Measurements from ENCODE around the gene MAGEA2B. TPM values are rescaled to one million over a fixed set of nuclear protein-coding genes. Genes with fewer than 3 reads are reported as not detected.
"Not testable (repeated sequence)": the region's sequence is repeated elsewhere in the genome, so short reads cannot be mapped to it uniquely, and the experiment has no call there.

Gene MAGEA2B, protein sequence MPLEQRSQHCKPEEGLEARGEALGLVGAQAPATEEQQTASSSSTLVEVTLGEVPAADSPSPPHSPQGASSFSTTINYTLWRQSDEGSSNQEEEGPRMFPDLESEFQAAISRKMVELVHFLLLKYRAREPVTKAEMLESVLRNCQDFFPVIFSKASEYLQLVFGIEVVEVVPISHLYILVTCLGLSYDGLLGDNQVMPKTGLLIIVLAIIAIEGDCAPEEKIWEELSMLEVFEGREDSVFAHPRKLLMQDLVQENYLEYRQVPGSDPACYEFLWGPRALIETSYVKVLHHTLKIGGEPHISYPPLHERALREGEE
- total RNA-seq: not detected

DNA sequence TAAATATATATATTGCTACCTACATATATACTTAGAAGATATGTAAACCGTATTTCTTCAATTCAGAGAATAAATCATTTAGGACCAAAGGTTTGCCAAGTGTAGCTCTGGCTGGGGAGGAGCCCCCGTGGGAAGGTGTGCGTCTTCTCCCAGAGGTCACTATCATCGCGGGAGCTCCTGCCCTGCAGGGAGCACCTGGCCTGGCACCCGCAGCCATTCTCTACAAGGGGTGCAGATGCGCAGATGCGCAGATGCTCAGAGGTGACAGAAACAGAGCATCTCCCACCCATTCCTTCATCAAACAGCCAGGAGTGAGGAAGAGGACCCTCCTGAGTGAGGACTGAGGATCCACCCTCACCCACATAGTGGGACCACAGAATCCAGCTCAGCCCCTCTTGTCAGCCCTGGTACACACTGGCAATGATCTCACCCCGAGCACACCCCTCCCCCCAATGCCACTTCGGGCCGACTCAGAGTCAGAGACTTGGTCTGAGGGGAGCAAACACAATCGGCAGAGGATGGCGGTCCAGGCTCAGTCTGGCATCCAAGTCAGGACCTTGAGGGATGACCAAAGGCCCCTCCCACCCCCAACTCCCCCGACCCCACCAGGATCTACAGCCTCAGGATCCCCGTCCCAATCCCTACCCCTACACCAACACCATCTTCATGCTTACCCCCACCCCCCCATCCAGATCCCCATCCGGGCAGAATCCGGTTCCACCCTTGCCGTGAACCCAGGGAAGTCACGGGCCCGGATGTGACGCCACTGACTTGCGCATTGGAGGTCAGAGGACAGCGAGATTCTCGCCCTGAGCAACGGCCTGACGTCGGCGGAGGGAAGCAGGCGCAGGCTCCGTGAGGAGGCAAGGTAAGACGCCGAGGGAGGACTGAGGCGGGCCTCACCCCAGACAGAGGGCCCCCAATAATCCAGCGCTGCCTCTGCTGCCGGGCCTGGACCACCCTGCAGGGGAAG, at the start of gene MAGEA2B:
Gene MAGEA2B (plus strand): TSS at position 814 of the 973 bp plus-strand sequence. CDS start 2,479 bp downstream, outside the sequence.
- DNase-seq (ENCODE audit: extremely low spot score); H3K9me3 ChIP-seq; H3K36me3 ChIP-seq; H3K27me3 ChIP-seq; intact Hi-C loops (cut with DNase I); H3K4me3 ChIP-seq; H3K4me1 ChIP-seq; H3K27ac ChIP-seq (replicated peaks in 1 of 4): not testable (repeated sequence)
- no CpG with 5 or more reads among the region's 35 CpGs for WGBS

DNA sequence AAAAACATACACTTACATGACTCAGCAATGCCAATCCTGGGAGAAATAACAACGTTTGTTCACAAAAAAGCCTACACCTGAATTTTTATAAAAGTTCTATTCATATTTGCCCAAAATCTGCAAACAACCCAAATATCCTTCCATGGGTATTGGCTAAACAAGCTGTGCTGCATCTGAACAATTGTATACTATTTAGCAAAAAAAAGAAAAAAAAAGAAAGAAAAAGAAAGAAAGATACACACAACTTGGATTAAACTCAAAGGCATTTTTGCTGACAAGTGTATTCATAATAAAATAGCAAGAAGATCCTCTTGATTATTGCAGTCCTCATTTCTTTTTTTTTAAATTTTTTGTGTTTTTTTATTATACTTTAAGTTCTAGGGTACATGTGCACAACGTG, 40.3 kb upstream of the MAGEA2B start:
- 84% methylated on average over 2 of the region's 2 CpGs for WGBS
- H3K36me3 ChIP-seq: no peaks in the 10 kb centered on the region
- no peaks in the 10 kb centered on the region for H3K4me1 ChIP-seq
- TF ChIP-seq POLR2AphosphoS5 (IDR thresholded peaks at IDR 0.05): no peak
- TF ChIP-seq, protein P1, sequence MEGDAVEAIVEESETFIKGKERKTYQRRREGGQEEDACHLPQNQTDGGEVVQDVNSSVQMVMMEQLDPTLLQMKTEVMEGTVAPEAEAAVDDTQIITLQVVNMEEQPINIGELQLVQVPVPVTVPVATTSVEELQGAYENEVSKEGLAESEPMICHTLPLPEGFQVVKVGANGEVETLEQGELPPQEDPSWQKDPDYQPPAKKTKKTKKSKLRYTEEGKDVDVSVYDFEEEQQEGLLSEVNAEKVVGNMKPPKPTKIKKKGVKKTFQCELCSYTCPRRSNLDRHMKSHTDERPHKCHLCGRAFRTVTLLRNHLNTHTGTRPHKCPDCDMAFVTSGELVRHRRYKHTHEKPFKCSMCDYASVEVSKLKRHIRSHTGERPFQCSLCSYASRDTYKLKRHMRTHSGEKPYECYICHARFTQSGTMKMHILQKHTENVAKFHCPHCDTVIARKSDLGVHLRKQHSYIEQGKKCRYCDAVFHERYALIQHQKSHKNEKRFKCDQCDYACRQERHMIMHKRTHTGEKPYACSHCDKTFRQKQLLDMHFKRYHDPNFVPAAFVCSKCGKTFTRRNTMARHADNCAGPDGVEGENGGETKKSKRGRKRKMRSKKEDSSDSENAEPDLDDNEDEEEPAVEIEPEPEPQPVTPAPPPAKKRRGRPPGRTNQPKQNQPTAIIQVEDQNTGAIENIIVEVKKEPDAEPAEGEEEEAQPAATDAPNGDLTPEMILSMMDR (IDR thresholded peaks at IDR 0.05): no peak
- no peak overlapping the region for H3K4me3 ChIP-seq
- H3K27ac ChIP-seq (replicated peaks in 1 of 4): no peak overlapping the region
- H3K27me3 ChIP-seq: no peaks in the 10 kb centered on the region
- intact Hi-C loops (cut with DNase I): no loop called here
- no peak for DNase-seq (ENCODE audit: extremely low spot score)
- peaks cover 0 to 6% (median 0%) of the 10 kb centered on the region in 4 donors for H3K9me3 ChIP-seq

DNA sequence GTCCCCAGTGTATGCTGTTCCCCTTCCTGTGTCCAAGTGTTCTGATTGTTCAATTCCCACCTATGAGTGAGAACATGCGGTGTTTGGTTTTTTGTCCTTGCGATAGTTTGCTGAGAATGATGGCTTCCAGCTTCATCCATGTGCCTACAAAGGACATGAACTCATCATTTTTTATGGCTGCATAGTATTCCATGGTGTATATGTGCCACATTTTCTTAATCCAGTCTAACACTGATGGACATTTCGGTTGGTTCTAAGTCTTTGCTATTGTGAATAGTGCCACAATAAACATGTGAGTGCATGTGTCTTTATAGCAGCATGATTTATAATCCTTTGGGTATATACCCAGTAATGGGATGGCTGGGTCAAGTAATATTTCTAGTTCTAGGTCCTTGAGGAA, 39.8 kb upstream of the MAGEA2B start:
- H3K9me3 ChIP-seq; DNase-seq (ENCODE audit: extremely low spot score); H3K27ac ChIP-seq (replicated peaks in 1 of 4); intact Hi-C loops (cut with DNase I); H3K36me3 ChIP-seq; H3K27me3 ChIP-seq; H3K4me3 ChIP-seq; H3K4me1 ChIP-seq: not testable (repeated sequence)
- WGBS: 82% methylated on average over 3 of the region's 3 CpGs

DNA sequence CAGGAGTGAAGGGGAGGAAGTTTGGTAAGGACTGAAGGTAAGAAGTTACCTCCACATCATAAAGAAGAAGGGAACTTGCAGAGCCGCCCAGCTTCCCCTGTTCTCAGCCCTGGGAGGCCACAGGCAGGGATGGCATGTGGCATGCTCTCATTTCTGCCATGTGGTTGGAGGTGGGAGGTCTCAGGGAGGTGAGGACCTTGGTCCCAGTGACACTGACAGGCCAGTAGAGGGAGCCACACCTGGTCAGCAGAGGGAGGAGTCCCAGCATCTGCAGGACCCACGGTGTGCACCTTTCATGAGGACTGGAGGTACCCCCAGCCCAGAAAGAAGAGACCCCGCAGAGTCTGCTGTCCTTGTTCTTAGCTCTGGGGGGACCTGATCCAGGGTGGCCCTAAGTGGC, 33.4 kb upstream of the MAGEA2B start:
- H3K4me1 ChIP-seq; DNase-seq (ENCODE audit: extremely low spot score); H3K4me3 ChIP-seq; intact Hi-C loops (cut with DNase I); H3K27me3 ChIP-seq; H3K36me3 ChIP-seq; H3K27ac ChIP-seq (replicated peaks in 1 of 4); H3K9me3 ChIP-seq: not testable (repeated sequence)
- WGBS: no CpG with 5 or more reads among the region's 3 CpGs

DNA sequence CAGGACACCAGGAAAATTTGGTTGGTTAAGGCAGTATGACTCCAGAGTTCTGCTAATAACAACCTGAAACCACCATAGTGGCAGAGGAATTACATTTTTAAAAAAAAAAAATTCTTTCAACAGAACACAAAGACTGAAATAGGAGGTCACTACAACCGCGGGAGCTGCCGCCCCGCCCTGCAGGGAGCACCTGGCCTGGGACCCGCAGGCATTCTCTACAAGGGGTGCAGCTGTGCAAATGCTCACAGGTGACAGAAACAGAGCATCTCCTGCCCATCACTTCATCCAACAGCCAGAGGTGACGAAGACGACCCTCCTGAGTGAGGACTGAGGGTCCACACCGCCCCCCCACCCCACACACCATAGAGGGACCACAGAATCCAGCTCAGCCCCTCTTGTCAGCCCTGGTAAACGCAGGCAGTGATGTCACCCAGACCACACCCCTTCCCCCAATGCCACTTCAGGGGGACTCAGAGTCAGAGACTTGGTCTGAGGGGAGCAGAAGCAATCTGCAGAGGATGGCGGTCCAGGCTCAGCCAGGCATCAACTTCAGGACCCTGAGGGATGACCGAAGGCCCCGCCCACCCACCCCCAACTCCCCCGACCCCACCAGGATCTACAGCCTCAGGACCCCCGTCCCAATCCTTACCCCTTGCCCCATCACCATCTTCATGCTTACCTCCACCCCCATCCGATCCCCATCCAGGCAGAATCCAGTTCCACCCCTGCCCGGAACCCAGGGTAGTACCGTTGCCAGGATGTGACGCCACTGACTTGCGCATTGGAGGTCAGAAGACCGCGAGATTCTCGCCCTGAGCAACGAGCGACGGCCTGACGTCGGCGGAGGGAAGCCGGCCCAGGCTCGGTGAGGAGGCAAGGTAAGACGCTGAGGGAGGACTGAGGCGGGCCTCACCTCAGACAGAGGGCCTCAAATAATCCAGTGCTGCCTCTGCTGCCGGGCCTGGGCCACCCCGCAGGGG, 16.2 kb upstream of the MAGEA2B start, which contains the start of gene MAGEA3:
Gene MAGEA3 (plus strand): TSS at position 843 of the 980 bp plus-strand sequence. CDS start 2,039 bp downstream, outside the sequence.
- H3K4me3 ChIP-seq; H3K9me3 ChIP-seq; intact Hi-C loops (cut with DNase I); DNase-seq (ENCODE audit: extremely low spot score); H3K4me1 ChIP-seq; H3K27ac ChIP-seq (replicated peaks in 1 of 4); H3K27me3 ChIP-seq; H3K36me3 ChIP-seq: not testable (repeated sequence)
- no CpG with 5 or more reads among the region's 34 CpGs for WGBS

DNA sequence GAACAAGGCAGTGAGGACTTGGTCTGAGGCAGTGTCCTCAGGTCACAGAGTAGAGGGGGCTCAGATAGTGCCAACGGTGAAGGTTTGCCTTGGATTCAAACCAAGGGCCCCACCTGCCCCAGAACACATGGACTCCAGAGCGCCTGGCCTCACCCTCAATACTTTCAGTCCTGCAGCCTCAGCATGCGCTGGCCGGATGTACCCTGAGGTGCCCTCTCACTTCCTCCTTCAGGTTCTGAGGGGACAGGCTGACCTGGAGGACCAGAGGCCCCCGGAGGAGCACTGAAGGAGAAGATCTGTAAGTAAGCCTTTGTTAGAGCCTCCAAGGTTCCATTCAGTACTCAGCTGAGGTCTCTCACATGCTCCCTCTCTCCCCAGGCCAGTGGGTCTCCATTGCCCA, 14.0 kb upstream of the MAGEA2B start:
- WGBS: no CpG with 5 or more reads among the region's 5 CpGs
- DNase-seq (ENCODE audit: extremely low spot score): not testable (repeated sequence)

DNA sequence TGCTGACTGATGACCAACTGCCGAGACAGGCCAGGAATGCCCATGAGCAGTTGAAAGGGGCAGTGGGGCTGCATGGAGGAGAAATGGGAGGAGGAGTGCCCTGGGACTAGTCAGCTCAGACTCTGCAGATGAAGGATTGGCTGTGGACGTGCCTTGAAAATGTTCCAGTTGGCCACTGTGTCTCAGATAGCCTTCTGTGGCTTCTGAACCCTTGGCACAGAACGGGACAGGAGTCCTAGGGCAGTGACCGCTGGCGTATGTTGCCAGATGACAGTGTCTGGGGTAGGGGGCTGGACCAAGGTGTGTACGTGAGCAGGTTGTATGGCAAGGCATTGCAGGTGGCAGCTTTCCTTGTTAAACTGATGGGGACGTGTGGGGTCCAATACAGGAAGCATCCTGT, 7.9 kb upstream of the MAGEA2B start:
- H3K4me3 ChIP-seq; DNase-seq (ENCODE audit: extremely low spot score); H3K4me1 ChIP-seq; H3K27me3 ChIP-seq; H3K27ac ChIP-seq (replicated peaks in 1 of 4); intact Hi-C loops (cut with DNase I); H3K36me3 ChIP-seq; H3K9me3 ChIP-seq: not testable (repeated sequence)
- 84% methylated on average over 3 of the region's 7 CpGs for WGBS

More for the DNA sequence above, 14.0 kb upstream of the MAGEA2B start:
- H3K4me3 ChIP-seq; H3K9me3 ChIP-seq; intact Hi-C loops (cut with DNase I); H3K36me3 ChIP-seq; H3K4me1 ChIP-seq; H3K27ac ChIP-seq (replicated peaks in 1 of 4); H3K27me3 ChIP-seq: not testable (repeated sequence)

DNA sequence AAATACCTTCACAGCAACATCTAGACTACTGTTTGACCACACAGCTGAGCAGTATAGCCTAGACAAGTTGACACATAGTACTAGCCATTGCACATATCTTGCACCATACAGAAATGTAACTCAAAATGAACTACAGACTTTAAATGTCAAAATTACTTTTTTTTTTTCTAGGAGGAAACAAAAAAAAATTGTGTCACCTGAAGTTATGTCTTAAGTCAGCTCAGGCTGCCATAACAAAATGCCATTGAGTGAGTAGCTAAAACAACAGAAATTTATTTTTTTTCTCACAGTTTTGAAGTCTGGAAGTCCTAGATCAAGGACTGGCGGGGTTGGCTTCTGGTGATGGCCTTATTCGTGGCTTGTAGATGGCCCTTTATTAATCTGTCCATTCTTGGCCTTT, 5.3 kb upstream of the MAGEA2B start, which contains the start of gene CSAG2:
Gene CSAG2 (minus strand): TSS at position 101 of the 400 bp plus-strand sequence. CDS start 161 bp downstream, outside the sequence.
- H3K9me3 ChIP-seq; DNase-seq (ENCODE audit: extremely low spot score); H3K4me3 ChIP-seq; intact Hi-C loops (cut with DNase I); H3K36me3 ChIP-seq; H3K27ac ChIP-seq (replicated peaks in 1 of 4); H3K4me1 ChIP-seq; H3K27me3 ChIP-seq: not testable (repeated sequence)
- no CpG with 5 or more reads among the region's 2 CpGs for WGBS

DNA sequence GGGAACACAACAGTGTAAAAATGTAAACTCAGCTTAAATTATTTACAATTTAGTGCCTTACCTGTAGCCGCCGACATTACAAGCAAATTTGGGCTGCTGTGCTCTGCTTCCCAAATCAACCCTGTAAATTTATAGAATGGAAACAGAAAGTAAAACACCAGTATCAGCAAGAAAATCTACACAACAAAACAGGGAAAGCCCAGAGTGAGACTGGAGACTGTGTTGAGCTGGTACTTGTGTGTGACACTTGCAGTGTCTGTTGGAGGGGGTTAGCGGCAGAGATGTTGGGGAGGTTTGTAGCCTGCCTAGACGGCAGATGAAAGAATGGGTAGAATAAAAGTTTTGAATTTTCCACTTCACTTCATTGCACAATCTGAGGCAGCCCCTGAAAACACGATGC, 1.2 kb upstream of the MAGEA2B start:
- H3K36me3 ChIP-seq; H3K4me3 ChIP-seq; H3K27ac ChIP-seq (replicated peaks in 1 of 4); H3K27me3 ChIP-seq; DNase-seq (ENCODE audit: extremely low spot score); H3K4me1 ChIP-seq; H3K9me3 ChIP-seq; intact Hi-C loops (cut with DNase I): not testable (repeated sequence)
- no CpG with 5 or more reads among the region's 5 CpGs for WGBS
